Measurements from ENCODE around the gene ILDR1.

Gene ILDR1

GRCh38 chr3:122019493-122019892 lies 2.6 kb downstream of the ILDR1 start:
- no peak for DNase-seq (ENCODE audit: low read depth in 3 of 3, low spot score in 1 of 3)

GRCh38 chr3:122014741-122015140 lies 7.3 kb downstream of the ILDR1 start:
- no peak for DNase-seq (ENCODE audit: low read depth in 3 of 3, low spot score in 1 of 3)

GRCh38 chr3:122013448-122013925 lies 8.6 kb downstream of the ILDR1 start:
- DNase-seq (ENCODE audit: low read depth in 3 of 3, low spot score in 1 of 3), result no peak

GRCh38 chr3:122012821-122013220 lies 9.2 kb downstream of the ILDR1 start:
- no peak for DNase-seq (ENCODE audit: low read depth in 3 of 3, low spot score in 1 of 3)

GRCh38 chr3:122011396-122011795 lies 10.7 kb downstream of the ILDR1 start:
- DNase-seq (ENCODE audit: low read depth in 3 of 3, low spot score in 1 of 3), result no peak

GRCh38 chr3:122010506-122010905 lies 11.5 kb downstream of the ILDR1 start:
- no peak for DNase-seq (ENCODE audit: low read depth in 3 of 3, low spot score in 1 of 3)

- no peak for DNase-seq (ENCODE audit: low read depth in 3 of 3, low spot score in 1 of 3)
Observed at GRCh38 chr3:122008166-122008565, 13.9 kb downstream of the ILDR1 start.

- no peak for DNase-seq (ENCODE audit: low read depth in 3 of 3, low spot score in 1 of 3)
Observed at GRCh38 chr3:122006267-122006666, 15.8 kb downstream of the ILDR1 start.

GRCh38 chr3:122004991-122005565 lies 17.0 kb downstream of the ILDR1 start:
- DNase-seq (ENCODE audit: low read depth in 3 of 3, low spot score in 1 of 3), result no peak

- no peak for DNase-seq (ENCODE audit: low read depth in 3 of 3, low spot score in 1 of 3)
Observed at GRCh38 chr3:122004107-122004506, 17.9 kb downstream of the ILDR1 start.

GRCh38 chr3:122003606-122004005 lies 18.4 kb downstream of the ILDR1 start:
- DNase-seq (ENCODE audit: low read depth in 3 of 3, low spot score in 1 of 3), result no peak

- DNase-seq (ENCODE audit: low read depth in 3 of 3, low spot score in 1 of 3), result no peak
Observed at GRCh38 chr3:122003112-122003511, 18.9 kb downstream of the ILDR1 start.

GRCh38 chr3:122002611-122003010 lies 19.4 kb downstream of the ILDR1 start:
- DNase-seq (ENCODE audit: low read depth in 3 of 3, low spot score in 1 of 3), result no peak

- DNase-seq (ENCODE audit: low read depth in 3 of 3, low spot score in 1 of 3), result no peak
Observed at GRCh38 chr3:122001892-122002291, 20.2 kb downstream of the ILDR1 start.

- DNase-seq (ENCODE audit: low read depth in 3 of 3, low spot score in 1 of 3), result no peak
Observed at GRCh38 chr3:122000936-122001605, 21.0 kb downstream of the ILDR1 start.

- no peak for DNase-seq (ENCODE audit: low read depth in 3 of 3, low spot score in 1 of 3)
Observed at GRCh38 chr3:121999931-122000330, 22.1 kb downstream of the ILDR1 start.

GRCh38 chr3:121998611-121999473 lies 23.2 kb downstream of the ILDR1 start:
- no peak for DNase-seq (ENCODE audit: low read depth in 3 of 3, low spot score in 1 of 3)

- DNase-seq (ENCODE audit: low read depth in 3 of 3, low spot score in 1 of 3), result no peak
Observed at GRCh38 chr3:121998030-121998580, 23.9 kb downstream of the ILDR1 start.

GRCh38 chr3:121997372-121997771 lies 24.7 kb downstream of the ILDR1 start:
- DNase-seq (ENCODE audit: low read depth in 3 of 3, low spot score in 1 of 3), result no peak

- no peak for DNase-seq (ENCODE audit: low read depth in 3 of 3, low spot score in 1 of 3)
Observed at GRCh38 chr3:121996441-121996840, 25.6 kb downstream of the ILDR1 start.
